HG02571 (cell line): Measurements from ENCODE around the gene DDX39A.
"Not testable (repeated sequence)": the region's sequence is repeated elsewhere in the genome, so short reads cannot be mapped to it uniquely, and the experiment has no call there.

Experiments
- ATAC-seq: cut with Tn5 transposase; IDR thresholded peaks from one replicate; pipeline ENCODE4 v1.9.1; 2021; ENCODE audit warnings: mild to moderate bottlenecking, moderate library complexity; ENCODE audit not compliant: unreplicated experiment

DDX39A gene

GRCh38 chr19:14391156-14391821 is 27.9 kb downstream of the DDX39A start:
- ATAC-seq, result no peak

GRCh38 chr19:14390548-14390947 is 28.6 kb downstream of the DDX39A start:
- no peak for ATAC-seq

GRCh38 chr19:14385492-14385891 is 33.6 kb downstream of the DDX39A start:
- ATAC-seq, result no peak

- no peak for ATAC-seq
These were observed 35.2 kb downstream of the DDX39A start for GRCh38 chr19:14383661-14384555.

GRCh38 chr19:14381689-14382474 is 37.3 kb downstream of the DDX39A start:
- ATAC-seq, result no peak

- ATAC-seq, result no peak
These were observed 39.7 kb downstream of the DDX39A start for GRCh38 chr19:14379294-14380065.

GRCh38 chr19:14378890-14379289 is 40.3 kb downstream of the DDX39A start:
- ATAC-seq, result no peak

DNA sequence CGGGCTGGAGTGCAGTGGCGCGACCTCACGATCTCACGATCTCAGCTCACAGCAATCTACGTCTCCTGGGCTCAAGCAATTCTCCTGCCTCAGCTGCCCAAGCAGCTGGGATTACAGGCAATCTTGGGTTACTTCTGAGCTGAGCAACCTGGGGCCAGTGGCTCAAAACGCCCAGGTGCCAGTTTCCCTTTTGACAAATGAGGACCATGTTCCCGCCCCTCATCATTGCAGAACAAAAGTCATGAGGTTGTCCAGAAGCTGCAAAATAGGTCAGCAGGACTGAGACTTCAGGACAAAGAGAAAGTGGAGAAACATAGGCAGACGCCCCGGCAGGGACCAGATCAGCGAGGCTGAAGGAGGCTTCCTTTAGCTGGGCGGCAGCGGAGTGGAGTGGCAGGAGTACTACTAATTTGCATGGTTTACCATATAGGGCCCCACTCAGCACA is 41.2 kb downstream of the DDX39A start:
- no peak for ATAC-seq

GRCh38 chr19:14375582-14376291 is 43.4 kb downstream of the DDX39A start:
- no peak for ATAC-seq

DNA sequence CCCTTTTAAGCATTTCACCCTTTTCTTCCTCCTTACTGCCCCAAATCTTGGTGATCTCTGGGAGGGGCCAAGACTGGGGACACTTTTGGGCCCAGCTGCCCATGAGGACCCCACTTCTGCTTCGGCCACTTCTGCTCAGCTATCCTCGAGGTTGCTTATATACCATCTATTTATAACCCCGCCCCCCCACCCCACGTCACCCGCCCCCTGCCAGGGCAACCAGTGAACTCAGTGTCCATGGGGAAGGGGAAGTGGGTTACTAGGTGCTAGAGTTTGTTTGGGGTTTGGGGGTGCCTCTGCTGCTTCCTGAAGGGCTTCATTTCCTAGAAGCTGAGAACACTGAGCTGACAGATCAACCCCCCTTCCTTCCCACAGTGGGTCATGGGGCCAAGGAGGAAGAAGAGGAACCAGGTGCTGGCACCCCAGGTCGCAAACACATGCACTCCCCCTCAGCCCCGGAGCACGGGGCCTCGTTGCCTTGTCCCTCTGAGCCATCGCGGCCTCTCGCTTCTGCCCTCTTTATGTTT is 44.0 kb downstream of the DDX39A start:
- ATAC-seq, result no peak

DNA sequence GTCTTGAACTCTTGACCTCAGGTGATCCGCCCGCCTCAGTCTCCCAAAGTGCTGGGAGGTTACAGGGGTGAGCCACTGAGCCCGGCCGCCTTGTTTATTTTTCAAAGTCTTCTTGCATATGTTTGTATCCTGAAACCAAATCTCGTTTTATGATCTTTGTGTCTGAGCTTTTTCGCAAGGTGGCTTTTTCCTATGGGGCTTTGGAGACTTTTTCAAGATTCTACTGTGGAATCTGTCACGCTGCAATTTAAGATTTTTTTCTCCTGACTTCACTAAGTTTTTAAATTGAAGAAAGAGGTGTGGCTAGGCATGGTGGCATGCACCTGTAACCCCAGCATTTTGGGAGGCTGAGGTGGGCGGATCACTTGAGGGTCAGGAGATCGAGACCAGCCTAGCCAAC is 44.8 kb downstream of the DDX39A start:
- ATAC-seq, result not testable (repeated sequence)

DNA sequence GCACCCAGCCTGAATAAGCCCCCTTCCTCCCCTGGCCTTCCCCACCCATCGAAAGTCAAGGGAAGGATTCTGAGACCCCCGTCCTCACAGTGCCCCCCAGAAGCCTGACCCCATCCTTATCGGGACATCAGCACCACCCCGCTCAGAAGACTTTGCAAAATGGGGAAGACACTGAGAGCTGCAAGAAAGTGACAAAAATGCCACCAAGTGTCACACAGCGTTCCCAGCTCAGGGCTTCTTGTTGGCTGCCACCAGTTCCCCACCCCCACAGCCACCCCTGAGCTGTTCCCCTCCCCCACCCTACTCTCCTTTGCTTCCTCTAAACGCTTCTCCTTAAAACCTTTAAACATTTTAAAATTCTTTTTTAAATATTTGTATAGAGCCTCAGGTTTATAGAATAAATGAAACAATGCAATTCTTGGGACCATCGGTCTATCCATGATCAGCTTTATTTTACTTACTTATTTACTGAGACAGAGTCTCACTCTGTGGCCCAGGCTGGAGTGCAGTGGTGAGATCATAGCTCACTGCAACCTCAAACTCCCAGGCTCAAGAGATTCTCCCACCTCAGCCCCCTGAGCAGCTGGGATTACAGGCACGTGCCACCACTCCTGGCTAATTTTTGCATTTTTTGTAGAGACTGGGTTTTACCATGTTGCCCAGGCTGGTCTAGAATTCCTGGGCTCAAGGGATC is 46.6 kb downstream of the DDX39A start:
- not testable (repeated sequence) for ATAC-seq

- ATAC-seq, result no peak
These were observed 47.8 kb downstream of the DDX39A start for GRCh38 chr19:14371301-14371821.

GRCh38 chr19:14370940-14371280 is 48.2 kb downstream of the DDX39A start:
- ATAC-seq, result no peak

DNA sequence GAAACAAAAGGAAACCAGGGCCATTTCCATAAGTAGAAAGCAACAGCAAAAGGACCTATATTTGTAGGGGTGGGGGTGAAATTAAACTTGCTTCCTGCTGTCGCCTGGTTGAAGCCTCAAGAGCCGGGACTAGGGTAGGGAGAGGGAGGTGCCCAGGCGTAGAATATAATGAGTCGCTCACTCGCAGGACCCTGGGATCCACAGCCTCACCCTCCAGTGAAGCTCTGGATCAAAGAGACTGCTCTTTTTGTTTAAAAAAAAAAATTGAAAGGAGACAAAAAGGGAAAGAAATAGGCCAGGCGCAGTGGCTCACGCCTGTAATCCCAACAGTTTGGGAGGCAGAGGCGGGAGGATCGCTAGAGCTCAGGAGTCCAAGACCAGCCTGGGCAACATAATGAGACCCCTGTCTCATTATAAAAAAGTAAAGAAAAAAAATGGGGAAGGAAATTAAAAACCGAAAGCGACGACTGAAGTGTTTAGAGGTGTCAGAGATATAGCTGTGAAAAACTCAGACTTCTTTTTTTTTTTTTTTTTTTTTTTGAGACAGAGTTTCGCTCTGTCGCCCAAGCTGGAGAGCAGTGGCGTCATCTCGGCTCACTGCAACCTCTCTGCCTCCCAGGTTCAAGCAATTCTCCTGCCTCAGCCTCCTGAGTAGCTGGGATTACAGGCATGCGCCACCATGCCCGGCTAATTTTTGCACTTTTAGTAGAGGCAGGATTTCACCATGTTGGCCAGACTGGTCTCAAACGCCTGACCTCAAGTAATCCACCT is 48.8 kb downstream of the DDX39A start:
- ATAC-seq, result no peak

DNA sequence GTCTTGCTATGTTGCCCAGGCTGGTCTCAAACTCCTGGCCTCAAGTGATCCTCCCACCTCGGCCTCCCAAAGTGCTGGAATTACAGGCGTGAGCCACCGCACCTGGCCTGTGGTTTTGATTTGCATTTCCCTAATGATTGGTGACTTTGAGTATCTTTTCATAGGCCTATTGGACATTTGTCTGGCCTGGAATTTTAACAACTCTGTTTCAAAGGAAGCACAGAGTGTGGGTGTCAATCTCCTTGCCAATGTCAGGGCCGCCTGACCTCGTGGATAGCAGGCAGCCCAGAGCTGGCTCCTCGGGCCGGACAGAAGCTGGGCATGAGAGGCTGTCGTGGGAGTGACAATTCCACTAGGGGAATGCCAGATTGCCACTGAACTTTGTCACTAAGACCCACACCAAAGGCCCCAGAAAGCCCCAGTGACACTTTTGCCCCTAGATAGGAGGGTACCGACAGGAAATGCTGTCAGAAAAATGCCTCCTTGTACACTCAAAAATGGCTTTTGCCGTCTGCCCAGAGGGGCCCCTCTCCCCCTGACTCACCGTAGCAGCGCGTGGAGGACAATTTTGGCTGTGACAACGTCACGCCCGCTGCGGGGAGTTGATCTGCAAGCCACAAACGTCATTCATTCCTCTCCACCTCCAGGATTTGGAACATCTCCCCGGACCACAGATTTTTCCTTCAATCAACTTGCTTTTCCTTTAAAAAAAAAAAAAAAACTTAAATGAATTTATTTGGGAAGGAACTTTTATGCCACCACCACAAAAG is 49.6 kb downstream of the DDX39A start:
- ATAC-seq, result no peak

DNA sequence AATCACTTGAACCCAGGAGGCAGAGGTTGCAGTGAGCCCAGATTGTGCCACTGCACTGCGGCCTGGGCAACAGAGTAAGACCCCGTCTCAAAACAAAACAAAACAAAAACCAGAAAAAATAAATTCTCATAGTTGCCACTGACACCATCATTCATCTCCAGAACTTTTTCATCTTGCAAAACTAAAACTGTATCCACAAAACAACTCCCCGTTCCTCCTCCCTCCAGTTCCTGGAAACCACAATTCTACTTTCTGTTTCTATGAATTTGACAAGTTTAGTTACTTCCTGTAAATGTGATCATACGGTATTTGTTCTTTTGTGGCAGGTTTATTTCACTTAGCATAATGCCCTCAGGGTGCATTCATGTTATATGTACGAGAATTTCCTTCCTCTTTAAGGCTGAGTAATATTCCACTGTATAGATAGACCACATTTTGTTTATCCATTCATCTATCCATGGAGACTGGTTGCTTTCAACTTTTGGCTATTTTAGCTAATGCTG is 51.1 kb downstream of the DDX39A start:
- ATAC-seq, result no peak
